Ramos (cell line): ENCODE measurements around the gene FMN2.

Source experiments
- in situ Hi-C: fragments of 300-500 bp; cut with MboI; formaldehyde crosslinking; loops from one replicate; pipeline ENCODE4 v1.14.3; 2022; ENCODE audit warnings: low sequenced_read_pairs; ENCODE audit not compliant: unreplicated experiment

The FMN2 gene

GRCh38 chr1:240343045-240343444 is 251.4 kb downstream of the FMN2 start:
- in situ Hi-C loops: no loop called here

DNA sequence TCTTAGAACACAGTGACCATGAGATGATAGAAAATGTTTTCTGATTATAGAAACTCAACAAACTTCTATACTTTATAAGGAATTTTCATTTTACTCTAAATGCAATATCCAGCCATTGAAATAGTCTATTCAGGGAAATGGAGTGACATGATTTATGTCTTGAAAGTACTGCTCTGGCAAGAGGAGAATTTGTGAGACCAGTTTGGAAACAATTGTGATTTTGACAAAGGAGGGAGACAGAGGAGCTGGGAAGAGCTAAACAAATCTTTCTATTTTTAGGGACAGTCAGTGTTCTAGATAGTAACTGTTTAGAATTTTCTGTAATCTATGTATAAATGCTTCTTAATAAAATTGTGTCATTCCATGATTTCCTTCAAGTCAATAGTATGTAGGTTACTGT is 252.3 kb downstream of the FMN2 start:
- in situ Hi-C loops: no loop called here

DNA sequence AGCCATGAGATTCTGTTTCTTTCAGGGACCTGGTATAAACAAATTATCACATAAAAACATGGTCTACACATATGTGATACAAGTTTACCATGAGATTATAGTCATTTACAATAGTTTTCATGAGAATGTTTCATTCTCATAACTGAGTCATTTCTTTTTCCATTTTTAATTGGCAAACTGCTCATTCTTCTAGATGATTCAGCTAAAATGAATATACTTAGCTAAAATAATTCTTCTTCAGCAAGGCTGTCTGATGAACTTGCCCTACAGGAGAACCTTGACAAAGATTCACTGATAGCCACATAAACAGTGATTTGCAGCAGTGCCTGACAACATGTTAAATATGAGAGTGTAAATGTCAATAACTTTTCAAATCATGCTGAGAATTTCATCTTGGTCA is 253.2 kb downstream of the FMN2 start:
- in situ Hi-C loops: no loop called here

DNA sequence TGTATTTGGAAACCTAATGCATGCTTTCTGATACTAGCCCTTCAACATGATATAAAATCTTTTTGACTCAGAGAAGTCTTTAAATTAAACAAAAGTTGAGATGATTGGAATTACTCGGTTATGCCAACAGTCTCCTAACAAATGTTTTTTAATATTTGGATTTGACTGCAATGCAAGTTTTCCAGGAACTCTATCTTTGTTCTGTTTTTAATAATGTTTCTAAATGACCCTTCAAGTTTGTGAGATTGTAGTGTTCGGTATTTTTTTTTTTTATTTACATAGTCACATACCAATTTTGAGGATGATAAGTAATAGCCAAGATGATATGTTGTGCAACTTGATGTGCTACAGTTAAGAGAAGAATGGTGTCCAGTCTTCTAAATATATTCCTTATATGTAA is 258.0 kb downstream of the FMN2 start:
- in situ Hi-C loops: no loop called here

GRCh38 chr1:240350910-240351331 is 259.2 kb downstream of the FMN2 start:
- in situ Hi-C loops: no loop called here

DNA sequence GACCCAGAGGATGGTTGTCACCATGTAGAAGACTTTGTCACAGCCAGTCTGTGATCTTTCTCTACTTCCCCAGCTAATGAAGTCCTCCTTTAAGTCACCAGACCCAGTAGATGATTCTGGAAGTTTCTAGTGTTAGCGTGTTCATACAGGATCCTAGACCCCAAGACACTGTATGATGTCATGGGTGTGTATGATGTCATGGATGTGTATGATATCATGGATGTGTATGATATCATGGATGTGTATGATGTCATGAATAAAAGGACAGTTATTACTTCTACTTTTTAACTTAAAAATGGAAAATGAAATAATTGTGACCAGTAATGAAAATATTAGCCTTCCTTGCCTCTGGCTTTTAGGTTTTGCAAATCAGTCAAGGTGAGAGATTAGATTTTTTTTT is 260.0 kb downstream of the FMN2 start:
- in situ Hi-C loops: no loop called here

DNA sequence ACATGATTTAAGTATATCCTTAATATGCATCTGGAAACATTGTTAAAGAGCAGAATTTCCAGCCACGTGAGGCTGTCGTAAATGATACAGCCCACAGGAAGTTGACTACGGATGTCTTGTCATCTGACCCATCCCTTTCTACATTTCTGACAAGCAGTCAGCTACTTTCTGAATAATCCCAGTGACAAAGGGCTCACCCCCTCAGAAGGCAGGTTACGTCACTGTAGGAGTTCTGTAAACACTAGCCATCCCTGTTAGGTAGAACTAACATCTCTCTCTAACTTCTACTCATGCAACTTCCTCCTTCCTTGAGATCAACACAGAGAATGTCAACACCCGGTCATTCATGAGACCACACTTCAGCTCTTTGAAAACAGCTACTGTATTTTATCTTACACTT is 261.1 kb downstream of the FMN2 start:
- in situ Hi-C loops: no loop called here

DNA sequence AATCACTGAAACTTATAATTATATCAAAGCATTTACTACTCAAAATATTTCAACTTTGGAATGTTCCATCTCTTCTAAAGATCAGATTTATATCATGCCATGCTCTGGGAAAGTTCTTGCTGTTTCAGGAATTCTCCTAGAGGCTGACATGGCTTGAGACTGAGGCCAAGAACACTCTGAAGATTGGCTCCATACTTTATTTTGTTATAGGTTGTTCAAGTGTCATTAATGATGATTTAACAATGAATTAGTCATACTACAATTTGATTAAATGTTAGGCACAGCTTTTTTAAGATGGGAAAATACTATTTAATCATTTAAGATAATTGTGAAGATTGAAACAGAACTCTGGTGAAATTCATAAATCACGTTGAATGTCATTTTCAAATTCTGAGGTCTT is 264.9 kb downstream of the FMN2 start:
- in situ Hi-C loops: no loop called here

DNA sequence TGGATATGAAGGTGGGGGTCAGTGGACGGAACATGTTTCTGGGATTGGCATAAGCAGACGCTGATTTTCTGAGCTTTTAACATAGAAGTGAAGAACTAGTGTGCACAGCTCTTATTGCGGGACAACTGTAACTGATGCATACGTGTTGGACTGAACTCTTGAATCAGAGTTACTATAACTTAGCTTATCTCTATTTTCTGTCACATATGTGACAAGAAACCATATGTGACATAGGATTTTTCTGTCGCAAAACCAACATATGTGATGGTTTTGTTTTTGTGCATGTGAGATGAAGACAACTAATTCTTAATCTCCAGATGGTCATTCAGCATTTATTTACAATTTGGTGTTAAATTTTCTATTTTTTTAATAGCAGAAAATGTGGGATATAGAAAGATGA is 270.4 kb downstream of the FMN2 start:
- in situ Hi-C loops: no loop called here

DNA sequence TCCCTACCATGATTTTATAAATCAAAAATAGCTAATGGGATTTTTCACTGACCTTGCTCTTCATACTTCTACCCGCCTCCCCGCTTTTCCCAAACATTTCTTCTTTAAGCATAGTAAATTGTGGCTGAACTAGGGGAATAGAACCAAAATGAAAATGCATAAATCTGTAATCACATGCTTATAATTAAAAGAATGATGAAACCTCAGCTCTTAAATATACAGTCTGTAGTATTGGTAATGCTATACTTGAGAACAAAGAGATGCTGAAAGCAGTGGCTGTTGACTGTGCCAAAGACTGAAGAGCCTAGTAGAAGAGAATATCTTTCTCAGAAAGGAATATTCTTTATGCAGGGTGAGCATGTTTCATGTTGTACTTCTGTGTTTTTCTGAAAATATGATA is 271.1 kb downstream of the FMN2 start:
- in situ Hi-C loops: no loop called here

DNA sequence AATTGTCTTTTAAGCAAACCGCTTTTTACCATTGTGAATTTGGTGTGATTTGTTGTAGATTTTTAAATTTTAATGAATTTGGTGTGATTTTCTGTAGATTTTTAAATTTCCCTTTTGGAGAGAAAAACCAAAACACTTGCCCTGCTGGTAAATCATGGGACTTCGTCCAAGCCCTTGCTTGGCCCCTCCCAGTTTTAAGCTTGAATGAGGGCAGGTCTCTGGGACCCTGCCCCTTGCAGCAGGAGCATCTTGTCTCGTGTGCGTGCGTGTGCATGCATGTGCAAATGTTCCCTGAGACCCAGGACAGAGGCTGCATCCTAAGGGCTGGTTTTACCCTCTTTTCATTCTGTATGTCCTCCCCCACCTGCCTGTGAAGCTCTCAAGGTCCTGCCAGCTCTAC is 271.6 kb downstream of the FMN2 start:
- in situ Hi-C loops: no loop called here

GRCh38 chr1:240363914-240364313 is 272.2 kb downstream of the FMN2 start:
- in situ Hi-C loops: no loop called here

GRCh38 chr1:240366636-240367035 is 275.0 kb downstream of the FMN2 start:
- in situ Hi-C loops: no loop called here

GRCh38 chr1:240385551-240385950 is 293.9 kb downstream of the FMN2 start:
- in situ Hi-C loops: no loop called here

DNA sequence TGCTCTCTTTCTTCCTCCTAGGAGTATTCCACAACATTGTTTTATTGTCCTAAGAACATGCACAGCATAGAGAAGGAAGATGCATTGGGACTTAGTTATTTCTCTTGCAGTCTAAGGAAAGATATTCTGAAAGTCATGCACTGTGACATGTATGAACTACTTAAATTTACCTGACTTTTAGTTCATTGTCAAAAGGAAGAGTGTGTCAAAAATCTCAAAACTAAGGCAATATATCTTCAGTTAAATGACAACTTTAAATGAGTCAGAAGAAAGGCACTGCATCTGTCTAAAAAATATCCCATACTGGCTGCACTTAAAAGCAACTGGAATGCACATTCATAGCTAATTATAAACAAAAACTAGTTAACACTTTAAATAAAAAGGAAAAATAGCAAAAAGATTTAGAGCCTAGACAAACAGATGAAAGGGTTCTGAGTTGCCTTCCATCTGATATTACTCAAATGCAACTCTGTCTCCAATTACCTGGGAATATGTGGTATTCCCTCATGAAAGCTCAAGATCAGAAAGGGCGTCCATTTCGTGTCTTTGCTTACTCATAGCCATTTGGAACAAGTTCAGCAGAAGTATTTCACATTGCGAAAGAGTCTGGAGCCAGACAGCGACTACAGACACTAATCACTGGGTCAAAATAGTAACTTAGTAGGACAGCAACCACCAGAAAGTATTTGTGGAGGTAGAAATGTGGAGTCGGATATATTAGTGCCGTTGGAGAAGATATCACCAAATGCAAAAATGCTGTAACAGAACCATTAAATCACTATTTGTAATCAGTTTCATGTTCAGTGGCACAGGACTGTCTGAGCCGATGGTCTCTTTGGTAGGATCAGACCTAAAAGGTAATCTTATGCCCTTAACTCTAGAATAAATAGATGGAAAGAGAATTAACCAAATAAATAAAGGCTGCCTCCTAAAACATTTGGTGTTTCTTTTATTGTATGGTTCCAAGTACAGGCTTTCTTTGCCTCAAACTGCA is 294.6 kb downstream of the FMN2 start:
- in situ Hi-C loops: no loop called here

GRCh38 chr1:240387051-240387450 is 295.4 kb downstream of the FMN2 start:
- in situ Hi-C loops: no loop called here

GRCh38 chr1:240391660-240392260 is 300.1 kb downstream of the FMN2 start:
- in situ Hi-C loops: no loop called here

DNA sequence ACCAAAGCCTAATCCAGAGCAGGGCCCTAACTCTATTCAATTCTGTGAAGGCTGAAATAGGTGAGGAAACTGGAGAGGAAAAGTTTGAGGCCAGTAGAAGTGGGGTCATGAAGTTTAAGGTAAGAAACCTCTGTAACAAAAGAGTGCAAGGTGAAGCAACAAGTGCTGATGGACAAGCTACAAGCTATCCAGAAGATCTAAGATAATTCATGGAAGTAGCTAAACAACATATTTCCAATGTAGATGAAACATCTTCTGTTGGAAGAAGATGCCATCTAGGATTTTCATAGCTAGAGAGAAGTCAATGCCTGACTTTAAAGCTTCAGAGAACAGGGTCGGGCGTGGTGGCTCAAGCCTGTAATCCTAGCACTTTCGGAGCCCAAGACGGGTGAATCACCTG is 302.7 kb downstream of the FMN2 start:
- in situ Hi-C loops: no loop called here

- in situ Hi-C loops: no loop called here
Measured at GRCh38 chr1:240395336-240395735, 303.7 kb downstream of the FMN2 start.

DNA sequence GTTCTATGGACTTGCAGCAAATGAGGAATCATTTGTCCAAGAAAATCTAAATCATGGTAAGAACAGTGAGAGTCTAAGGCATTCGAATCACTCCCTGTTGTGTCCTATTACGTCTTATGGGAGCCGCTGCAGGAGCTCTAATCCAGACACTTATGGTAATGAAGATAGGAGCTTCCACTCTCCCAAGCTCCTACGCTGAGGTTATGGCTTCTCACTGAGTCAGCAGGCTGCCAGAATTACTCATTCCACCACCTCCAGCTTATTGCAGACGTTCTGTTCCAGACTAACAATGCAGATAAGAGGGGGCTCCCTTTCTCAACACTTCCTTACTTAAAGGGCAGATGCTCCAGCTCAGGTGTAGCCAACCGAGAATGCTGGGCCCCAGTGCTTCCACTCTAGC is 307.7 kb downstream of the FMN2 start:
- in situ Hi-C loops: no loop called here

DNA sequence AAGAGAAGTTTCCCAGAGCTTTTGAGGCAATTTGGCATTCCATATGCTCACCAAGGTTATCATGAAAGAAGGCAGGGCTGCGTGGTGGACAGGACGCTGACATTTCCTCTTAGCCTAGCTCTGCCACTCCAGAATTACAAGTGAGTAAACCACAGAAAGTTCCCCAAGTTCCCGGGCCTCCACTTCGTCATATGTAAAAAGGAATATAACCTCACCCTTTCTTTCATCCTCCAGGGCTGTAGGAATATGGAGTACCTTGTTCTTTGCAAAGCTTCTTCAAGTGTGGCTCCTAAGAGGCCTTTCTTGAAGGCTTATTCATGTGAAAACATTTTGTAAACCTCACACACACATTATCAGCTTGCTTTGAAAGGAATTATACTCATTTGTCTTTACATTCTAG is 310.0 kb downstream of the FMN2 start:
- in situ Hi-C loops: no loop called here

DNA sequence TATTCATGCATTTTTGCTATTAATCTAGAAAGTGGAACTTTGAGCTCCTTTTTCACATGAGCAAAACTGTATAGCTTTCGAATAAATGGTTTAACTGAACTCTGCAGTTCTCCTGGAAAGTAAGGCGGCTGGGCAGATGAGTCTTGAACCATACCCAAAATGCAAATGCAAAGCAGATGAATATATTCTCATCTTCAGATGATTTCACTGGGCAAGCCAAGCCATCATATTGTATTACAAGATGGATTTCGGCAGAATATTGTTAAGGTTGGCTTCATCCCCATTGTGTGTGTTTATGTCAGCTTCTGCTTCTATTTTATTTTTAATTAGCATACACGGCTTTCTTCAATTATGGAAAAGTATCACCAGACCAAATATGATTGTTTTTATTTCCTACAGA is 310.6 kb downstream of the FMN2 start:
- in situ Hi-C loops: no loop called here
